ENCODE measurements around the gene TEN1.

- TF ChIP-seq POLR2A (IDR thresholded peaks at IDR 0.05; ENCODE audit: low read depth, low read length): no peak
- no peak for TF ChIP-seq POLR2AphosphoS5 (IDR thresholded peaks at IDR 0.05; ENCODE audit: low read depth, low read length)
- TF ChIP-seq SPI1 (IDR thresholded peaks at IDR 0.05; ENCODE audit: low read depth, low read length): no peak
- TF ChIP-seq TAF1 (IDR thresholded peaks at IDR 0.05; ENCODE audit: low read depth, low read length): no peak
- TF ChIP-seq PAX5 (IDR thresholded peaks at IDR 0.05; ENCODE audit: insufficient read depth, low read length, severe bottlenecking): no peak
These were observed 40.9 kb downstream of the TEN1 start for GRCh38 chr17:76019833-76020467.
